NCI-H146 (cell line): ENCODE measurements around the gene TMBIM1.
"Not testable (repeated sequence)": the region's sequence is repeated elsewhere in the genome, so short reads cannot be mapped to it uniquely, and the experiment has no call there.

Source experiments
- DNase-seq: peaks from one replicate; lab custom pipeline; 2025; lab: John Stamatoyannopoulos, UW

The TMBIM1 gene

GRCh38 chr2:218317835-218318234 lies 25.5 kb upstream of the TMBIM1 start:
- no peak for DNase-seq

- DNase-seq, result no peak
These were observed 25.0 kb upstream of the TMBIM1 start for GRCh38 chr2:218317303-218317630.

DNA sequence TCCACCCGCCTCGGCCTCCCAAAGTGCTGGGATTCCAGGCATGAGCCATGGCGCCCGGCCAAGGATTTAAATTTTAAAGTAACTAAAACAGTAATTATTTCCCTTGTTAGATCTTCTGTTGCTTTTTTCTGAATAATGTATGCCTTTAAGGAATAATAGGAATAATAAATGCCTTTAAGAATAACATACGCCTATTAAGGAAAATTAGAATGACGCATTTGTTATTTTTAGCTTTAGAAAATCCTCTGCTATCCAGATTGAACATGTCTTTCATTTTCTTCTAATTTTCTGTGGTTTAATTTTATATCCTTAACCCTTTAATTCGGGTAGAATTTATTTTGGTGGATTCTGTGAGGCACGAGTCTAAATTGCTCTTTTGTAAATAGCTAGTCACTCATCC lies 23.1 kb upstream of the TMBIM1 start:
- no peak for DNase-seq

- DNase-seq, result not testable (repeated sequence)
These were observed 22.5 kb upstream of the TMBIM1 start for GRCh38 chr2:218314764-218315163.

GRCh38 chr2:218313356-218313755 lies 21.1 kb upstream of the TMBIM1 start:
- DNase-seq, result no peak

- no peak for DNase-seq
These were observed 20.0 kb upstream of the TMBIM1 start for GRCh38 chr2:218312267-218312756.

DNA sequence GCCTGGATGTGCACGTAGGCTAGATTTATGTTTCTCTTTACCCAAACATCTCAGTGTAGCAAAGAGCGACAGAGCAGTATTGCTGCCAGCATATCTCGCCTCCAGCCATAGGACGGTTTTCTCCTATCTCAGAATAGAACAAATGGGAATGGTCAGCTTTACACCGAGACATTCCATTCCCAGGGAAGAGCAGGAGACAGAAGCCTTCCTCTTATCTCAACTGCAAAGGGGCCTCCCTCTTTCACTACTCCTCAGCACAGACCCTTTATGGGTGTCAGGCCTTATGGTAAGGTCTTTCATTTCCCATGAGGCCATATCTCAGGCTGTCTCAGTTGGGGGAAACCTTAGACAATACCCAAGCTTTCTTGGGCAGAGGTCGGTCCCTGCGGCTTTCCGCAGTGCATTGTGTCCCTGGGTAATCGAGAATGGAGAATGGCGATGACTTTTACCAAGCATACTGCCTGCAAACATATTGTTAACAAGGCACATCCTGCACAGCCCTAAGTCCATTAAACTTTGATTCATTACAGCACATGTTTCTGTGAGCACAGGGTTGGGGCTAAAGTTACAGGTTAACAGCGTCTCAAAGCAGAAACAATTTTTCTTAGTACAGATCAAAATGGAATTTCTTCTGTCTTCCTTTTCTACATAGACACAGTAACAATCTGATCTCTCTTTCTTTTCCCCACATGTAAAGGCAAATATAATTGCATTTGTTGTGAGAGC lies 19.4 kb upstream of the TMBIM1 start:
- not testable (repeated sequence) for DNase-seq

DNA sequence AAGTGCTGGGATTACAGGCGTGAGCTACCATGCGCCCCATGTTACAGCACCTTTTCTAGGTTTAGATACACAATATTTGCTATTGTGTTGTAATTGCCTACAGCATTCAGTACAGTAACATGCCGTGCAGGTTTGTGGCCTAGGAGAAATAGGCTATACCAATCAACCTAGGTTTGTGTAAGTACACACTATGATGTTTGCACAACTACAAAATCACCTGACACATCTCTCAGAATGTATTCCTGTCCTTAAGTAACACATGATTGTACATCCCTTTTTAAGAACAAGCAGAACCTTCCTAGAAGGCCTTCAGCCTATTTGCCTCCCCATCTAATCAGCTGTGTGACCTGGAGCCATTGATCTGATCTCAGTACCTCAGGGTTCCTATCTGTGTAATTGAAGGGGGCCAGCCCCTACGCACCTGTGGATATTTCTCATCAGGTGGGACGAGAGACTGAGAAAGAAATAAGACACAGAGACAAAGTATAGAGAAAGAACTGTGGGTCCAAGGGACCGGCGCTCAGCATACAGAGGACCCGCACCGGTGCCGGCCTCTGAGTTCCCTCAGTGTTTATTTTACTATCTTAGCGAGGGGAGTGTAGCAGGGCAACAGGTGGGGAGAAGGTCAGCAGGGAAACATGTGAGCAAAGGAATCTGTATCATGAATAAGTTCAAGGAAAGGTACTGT lies 18.7 kb upstream of the TMBIM1 start:
- DNase-seq, result no peak

GRCh38 chr2:218307415-218308090 lies 15.2 kb upstream of the TMBIM1 start:
- DNase-seq, result no peak

DNA sequence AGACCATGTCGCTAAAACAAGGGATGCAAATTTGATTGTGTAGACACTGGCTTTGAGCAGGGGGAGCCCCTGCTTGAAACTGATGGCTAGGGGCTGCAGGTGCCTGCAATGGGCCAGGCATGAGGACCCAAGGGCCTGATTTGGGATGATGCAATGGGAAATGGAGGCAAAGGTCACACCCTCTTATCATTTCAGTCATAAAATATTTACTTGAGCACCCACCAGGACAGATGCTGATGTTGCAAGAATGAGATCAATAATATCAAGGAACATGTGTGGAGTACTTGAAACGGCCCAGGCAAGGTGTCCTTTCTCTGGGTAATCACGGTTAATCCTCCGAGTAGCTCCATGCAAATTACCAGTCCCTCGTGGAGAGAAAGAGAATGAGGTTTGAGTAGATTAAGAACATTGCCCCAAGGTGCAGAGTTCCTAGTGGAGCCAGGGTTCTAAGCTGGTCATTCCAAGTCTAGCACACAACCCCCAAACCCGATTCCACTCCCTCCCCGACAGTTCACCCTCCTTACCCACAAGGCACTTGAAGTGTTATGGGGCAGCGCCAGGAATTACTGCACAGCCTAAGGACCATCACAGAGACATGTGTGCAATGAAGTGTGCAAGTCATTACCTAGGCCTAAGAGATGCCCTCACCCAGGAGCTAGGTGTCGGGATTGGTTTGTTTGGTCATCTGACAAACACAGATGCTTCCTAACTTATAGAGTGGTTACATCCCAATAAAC lies 14.0 kb upstream of the TMBIM1 start:
- DNase-seq, result no peak

DNA sequence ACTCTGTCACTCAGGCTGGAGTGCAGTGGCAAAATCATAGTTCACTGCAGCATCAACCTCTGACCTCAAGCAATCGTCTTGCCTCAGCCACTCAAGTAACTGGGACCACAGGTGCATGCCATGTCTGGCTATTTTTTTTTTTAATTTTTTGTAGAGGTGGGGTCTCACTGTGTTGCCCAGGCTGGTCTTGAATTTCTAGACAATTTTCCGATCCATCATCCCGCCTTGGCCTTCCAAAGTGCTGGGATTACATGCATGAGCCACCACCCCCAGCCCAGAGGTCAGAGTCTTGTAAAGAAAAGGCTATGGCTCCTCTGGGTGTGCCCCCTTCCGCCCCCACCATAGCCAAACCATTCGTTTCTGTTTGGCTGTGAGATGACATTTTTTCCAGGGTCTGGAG lies 13.1 kb upstream of the TMBIM1 start:
- no peak for DNase-seq

DNA sequence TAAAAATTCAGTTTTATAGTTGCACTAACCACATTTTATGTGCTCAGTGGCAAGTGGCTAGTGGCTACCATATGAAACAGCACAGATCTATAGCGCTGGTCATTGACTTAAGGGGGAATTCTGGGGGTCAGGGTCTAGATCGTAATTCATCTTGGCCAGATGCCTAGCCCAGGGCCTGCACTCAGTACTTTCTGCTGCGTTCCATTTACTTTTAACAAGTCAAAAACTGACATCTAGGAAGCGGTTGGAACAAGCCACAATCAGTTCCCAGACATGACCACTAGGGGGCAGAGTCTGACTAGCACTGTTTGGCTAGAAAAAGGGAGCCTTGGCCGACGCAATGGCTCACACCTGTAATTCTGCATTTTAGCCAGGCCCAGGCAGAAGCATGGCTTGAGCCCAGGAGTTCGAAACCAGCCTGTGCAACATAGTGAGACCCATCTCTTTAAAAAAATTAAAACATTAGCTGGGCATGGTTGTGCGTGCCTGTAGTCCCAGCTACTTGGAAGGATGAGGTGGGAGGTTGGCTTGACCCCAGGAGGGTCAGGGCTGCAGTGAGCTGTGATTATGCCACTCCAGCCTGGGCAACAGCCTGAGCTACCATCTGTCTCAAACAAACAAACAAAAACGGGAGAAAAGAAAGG lies 9.0 kb upstream of the TMBIM1 start:
- peak; percentile 64 for DNase-seq

DNA sequence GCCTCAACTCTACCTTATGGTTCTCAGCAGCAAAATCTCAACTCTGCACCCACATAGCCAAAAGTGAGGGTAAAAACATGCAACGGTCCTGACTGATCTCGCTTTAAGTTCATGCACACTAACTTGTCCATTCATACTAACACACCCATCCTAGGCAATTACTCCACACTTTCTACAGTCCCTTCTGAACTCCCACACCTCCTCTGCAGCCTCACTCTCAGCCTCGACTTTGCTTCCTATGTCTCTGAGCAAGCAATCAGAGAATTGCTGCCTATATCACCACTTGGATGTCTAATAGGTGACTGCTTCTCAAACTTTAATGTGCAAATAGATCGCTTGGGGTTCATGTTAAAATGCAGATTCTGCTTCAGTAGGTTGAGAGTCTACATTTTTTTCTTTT lies 7.8 kb upstream of the TMBIM1 start:
- no peak for DNase-seq

- DNase-seq, result no peak
These were observed 6.1 kb upstream of the TMBIM1 start for GRCh38 chr2:218298314-218298875.

- DNase-seq, result no peak
These were observed 4.5 kb upstream of the TMBIM1 start for GRCh38 chr2:218296847-218297246.

DNA sequence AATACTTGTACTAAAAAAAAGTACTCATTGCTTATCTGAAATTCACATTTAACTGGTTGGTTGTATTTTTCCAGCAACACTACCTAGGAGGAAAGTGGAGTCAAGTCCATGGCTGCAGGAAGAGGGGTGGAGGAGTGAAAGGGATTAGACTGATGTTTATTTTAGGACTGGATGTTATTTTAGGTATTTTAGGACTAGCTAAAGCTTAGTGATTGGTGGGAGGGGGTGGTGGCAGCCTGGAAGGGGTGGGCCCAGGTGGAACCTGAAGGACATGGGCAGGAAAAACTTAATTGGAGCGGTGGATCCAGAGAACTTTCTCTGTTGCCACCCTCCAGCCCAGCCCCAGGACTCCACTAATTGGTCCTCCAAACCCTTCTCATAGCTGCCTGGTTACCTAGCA lies 3.9 kb upstream of the TMBIM1 start:
- DNase-seq, result no peak

DNA sequence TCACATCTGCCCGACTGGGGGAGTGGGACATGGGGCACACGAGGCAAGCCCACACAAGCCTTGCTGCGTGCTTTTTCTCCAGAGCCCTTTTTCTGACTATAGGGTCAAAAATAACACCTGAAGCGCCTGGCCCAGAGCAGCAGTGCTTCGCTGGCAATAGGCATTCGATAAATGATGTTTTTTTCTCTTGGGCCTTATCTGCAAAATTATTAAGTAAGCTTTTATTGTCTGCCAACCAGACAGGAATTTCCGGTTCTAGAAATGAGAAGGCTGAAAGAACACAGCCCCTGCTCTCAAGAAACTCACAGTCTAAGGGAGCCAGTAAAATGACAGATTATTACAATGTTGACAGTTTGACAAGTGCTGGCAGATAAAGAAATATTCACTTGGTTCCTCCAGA lies 2.7 kb upstream of the TMBIM1 start:
- no peak for DNase-seq

- no peak for DNase-seq
These were observed 2.2 kb upstream of the TMBIM1 start for GRCh38 chr2:218294430-218295022.

GRCh38 chr2:218293715-218294429 lies 1.6 kb upstream of the TMBIM1 start:
- no peak for DNase-seq

DNA sequence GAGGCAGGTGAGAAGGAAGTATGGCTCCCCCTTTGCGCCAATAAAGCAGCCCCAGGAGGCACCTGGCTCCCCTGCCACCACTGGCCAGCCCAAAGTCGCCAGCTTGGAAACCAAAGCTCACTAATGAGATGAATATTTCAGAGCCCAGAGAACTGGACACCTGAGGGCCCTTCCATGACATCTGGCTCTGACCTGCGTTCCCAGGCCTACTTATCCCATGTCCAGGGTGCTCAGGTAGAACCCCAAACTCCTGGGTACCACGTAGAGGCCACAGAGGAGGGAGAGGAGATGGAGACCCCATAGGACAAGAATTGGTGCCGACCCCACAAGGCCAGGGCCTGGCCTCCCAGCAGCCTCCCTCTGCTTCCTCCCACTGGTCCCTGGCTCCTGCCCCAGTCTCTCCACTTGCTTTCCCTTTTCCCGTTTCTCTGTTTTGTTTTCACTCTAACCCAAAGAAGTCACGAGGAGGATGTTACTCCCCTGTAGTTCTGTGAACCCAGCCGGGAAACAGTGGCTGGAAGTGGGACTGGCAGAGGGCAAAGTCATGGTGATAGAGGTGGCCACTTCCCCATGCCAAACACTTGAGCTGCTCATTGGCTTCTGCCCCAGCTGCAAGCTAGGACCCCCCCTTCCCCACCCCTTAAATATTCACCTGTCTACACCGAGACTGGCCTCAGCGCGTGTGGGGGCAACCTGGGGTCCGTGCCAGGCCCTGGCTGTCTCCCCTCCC lies 820 bp downstream of the TMBIM1 start:
- no peak for DNase-seq
